NCI-H69 (cell line): Measurements from ENCODE around the gene JAM3.
"Not testable (repeated sequence)": the region's sequence is repeated elsewhere in the genome, so short reads cannot be mapped to it uniquely, and the experiment has no call there.

Source experiments
- DNase-seq: peaks from one replicate; lab custom pipeline; 2025; lab: John Stamatoyannopoulos, UW

Gene JAM3

DNA sequence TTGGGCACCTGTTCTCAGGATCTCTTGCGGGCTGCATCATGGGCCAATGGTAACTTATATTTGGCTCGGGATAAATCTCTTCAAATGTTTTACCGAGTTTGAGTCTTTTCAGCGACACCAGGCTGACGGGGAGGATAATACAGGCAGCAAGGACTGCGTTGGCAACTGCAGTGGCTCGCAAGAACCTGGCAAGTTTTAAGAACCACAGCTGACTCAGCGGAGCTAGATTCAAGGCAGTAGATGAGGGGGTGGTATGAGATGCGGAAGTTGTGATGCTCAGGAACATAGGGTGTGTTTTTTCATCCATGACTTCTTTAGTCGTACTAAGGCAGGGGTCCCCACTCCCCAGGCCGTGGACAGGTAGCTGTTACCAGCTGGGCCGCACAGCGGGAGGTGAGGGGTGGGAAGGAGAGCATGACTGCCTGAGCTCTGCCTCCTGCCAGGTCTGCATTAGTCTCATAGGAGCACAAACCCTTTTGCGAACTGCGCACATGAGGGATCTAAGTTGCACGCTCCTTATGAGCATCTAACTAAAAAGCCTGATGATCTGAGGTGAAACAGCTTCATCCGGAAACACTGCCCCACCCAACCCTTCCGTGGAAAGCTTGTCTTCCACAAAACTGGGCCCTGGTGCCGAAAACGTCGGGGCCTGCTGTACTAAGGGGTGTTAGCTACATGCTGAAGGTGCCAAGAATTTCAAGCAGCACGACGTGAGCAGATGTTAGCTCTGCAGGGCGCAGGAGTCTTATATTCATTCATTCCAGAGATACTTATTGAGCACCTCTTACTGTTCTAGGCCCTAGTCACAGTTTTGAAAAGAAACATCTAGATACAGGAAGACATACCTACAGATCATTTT, 6.4 kb upstream of the JAM3 start:
- peak; percentile 56 for DNase-seq

DNA sequence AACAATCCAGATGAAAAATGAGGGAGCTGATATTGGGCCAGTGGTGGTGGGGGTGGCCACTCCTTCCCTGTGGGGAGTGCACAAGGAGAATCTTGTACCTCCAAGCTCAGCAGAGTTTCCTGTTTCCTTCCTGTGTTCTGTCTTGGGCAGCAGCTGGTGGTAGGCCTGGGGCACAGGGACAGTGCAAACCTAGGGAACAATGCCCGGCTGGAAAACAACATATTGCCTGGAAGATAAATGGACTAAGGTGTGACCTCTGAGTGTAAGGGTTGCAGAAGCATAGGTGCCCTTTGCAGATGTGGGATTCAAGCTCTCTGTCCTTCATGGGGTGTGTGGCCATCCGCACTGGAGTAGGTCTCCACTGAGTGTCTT, 5.8 kb upstream of the JAM3 start:
- peak; percentile 76 for DNase-seq

DNA sequence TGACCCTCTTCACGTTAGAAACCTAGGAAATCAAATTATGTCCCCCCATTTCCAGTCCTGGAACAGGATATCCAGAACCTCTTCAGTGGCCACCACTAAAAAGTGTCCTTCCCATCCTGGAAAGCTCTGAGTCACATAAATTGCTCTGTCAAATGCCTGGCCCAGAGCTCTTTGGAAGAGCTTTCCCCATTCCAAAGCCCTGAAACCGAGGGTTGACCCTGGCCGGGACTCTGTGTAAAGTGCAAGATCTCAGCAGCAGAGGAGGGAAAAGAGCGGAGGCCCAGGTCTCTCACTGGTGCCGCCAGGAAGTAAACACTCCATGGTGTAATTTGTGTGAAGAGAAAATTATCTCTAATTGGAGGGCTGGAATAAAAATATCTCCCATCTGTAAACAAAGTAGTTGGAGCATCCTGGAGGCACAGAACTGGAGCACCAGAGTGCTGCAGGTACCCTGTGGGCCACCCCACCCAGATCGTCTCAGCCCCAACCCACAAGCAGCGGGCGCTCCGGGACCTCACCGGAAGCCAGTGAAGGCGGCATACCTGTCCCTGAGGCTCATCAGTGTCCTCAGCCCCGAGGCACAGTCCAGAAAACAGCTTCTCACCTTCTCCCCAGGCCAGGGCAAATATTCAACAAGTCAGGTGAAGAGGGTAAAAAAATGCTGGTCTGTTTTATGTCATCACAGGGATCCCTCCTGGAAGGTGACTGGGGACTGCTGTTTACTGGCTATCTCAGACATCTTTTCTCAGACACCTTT, 4.7 kb upstream of the JAM3 start:
- DNase-seq = peak; percentile 90

DNA sequence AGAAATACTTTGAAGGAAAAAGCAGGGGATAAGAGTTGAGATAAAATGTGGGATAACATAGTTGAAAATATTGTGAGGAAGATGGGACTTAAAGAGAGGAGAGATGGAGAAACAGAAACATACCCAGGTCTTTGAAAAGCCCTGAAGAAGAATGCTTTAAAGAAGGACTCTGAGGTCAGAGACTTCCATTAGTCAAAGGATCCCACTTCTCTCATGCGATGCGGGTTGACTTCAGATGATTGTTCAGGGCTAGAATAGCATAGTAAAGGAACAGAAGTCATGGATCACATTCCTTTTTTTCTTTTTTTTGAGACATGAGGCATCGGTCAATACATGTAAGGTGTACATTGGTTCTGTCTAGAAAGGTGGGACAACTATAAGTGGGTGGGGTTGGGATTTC, 3.5 kb upstream of the JAM3 start:
- DNase-seq = no peak

DNA sequence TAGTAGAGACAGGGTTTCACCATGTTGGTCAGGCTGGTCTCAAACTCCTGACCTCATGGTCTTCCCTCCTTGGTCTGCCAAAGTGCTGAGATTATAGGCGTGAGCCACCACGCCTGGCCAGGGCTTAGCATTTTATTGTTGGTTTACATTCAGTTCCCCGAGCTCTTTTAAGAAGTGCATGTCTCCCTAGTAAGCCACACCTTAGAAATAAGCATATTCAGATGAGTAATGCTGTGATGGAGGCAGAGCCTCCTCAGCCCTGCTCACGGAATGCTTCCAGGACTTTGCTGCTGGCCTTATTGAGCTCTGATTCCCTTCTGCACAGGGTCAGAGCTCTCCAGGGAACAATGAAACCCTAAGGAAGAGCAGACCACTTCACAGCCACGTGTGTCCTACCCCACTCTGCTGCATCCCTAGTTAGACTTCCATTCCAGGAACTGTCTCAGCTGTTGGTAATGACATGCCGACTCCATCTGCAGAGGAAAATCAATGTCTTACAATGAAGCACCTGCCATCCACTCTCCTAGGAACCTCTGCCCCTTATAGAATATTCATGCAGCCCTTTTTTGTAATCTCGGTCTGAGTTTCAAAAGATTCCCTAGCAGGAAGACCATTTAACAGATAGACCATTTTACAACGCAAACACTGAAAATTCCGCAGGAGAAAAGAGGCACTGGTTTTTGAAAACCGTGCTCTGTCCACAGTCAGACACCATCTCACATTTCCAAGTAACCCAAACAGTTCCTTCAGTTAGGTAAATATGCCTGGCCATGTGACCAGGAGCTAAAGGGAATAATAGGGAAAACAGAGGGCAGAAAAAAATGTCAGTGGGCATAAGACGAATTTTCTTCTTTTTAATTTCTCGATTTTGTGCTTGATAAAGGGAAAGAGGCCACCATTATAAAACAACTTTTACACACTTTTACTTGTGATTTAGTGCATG, 1.7 kb upstream of the JAM3 start:
- peak; percentile 6 for DNase-seq

DNA sequence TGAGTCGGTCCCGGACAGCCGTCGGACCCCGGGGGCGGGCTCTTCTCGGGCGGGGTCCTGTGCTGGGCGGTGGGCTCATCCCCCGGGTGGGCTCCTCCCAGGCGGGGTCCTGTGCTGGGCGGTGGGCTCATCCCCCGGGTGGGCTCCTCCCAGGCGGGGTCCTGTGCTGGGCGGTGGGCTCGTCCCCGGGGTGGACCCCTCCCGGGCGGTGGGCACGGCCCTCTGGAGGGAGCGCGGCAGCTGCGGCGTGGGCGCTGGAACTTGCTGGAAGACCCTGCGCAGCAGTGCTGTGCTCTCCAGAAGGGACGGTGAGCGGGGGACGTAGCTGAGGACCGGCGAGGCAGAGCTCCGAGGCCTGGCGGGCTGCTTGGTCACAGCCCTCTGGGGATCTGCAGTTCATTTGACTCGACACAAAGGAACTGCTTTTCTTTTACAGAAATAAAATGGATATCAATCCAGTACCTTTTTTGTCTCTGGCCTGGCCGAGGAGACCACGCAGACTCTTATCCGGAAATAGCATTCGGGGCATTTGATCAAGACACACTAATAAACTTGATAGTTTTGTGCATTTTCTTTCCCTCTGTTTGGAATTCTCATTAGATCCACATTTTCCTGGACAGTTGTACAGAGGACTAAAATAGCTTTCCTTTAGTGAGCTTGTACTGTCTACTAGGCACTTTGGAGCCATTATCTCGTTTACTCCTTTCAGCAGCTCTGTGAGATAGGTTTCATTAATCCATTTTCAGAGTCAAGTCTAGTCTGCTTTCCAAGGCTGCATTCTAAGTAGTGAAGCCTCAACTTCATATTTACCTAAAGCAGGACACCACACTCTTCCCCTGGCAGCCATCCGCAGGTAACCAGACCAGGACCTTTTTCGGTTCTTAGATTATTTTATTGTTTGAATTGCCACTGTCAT, 812 bp downstream of the JAM3 start:
- DNase-seq = peak; percentile 54

DNA sequence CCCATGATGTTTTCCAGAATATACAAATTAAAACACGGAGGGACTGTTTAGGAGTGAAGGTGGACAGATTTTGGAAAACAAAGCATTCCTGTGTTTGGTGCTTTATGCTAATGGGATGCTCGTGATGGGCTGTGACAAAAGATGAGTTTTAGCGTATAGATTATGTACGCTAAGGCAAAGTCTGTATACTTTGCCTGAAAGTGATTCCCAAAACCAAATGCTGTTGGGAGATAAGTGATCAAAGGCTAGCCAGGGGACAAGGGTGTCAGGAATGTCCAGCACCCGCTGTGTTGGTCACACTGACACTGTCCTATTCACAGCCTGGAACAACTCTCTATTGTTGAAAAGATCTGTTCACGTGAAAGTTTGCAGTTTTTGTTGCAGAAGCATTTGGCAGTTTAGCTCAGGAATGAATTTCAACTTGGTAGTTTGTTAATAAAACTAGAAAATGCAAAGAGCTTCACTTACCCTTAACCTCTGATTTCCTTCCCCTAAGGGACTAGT, 1.5 kb downstream of the JAM3 start:
- no peak for DNase-seq

DNA sequence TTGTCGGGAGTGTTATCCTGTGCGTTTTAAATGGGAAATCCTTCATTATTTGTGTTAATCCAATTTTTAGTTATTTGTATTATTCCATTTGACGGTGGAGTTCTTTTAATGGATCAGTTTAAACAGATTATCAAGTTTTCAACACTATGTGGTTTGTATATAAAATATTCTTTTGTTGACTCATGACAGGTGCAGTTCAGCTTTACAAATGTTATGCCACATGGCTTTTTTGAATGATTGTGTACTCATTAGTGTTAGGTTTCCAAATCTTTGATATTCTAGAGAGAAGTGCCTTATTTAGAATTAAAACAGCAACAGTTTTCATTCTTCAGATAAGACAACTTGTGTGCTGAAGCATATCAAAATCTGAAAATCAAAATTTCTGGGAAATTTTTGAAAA, 2.4 kb downstream of the JAM3 start:
- DNase-seq = peak; percentile 28

DNA sequence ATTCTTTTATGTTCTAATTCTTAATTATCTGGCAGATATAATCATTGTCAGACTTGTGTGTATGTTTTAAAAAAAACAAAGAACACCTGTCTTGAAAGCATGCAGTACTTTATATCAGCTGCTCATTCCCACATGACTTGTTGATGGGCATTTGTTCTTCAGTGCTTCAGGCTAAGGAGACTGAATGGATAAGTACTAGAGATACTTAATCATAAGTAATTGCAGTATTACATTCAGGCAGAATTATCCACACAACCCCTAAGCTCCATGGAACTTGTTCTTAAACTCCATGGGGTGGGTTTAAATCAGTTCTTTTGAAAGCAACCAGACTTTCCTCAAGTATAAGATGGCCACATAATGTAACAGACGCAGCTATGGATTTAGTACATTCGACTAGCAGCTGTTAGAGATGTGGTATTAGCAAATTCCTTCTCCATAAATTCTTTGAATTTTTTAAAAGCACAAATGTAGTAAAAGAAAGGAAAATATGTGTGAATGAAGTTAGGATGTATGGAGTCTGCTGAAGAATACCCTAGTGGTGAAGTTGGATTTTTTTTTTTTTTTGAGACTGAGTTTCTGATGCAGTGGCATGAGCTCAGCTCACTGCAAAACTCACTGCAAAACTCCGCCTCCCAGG, 3.0 kb downstream of the JAM3 start:
- DNase-seq = peak; percentile 64

DNA sequence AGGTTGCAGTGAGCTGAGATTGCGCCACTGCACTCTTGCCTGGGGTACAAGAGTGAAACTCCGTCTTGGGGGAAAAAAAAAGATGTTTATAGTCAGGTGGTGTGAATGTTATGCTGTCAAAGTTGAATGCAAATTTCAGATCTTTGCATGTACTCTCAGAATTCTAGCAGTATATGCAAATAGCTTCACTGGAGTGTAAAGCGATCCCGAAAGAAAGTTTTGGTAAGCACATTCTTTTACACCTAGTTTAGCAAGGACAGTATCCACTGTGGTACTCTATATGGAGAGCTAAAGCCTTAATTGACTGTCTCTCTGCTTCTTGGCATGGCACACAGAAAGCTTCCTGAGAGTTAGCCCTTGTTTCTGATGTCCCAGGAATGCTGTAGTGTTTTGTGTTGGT, 4.0 kb downstream of the JAM3 start:
- DNase-seq = no peak

DNA sequence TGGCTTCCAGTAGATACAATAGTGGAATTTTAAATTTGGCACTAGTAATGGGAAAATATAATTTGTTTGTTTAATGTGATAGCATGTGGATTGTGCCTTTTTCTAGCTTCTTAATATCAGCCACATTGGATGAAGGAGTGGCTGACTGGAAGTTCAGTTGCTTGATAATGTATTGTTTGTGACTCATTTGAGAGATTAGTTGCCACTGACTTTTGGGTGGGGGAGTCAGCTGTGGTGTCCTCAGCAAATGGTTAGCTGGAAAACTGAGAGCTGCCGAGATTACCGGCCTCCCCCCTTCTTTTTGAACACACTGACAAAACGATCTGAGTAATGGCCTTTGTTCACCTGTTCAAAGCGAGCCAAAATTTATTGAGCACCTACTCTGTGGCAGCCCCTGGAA, 5.5 kb downstream of the JAM3 start:
- DNase-seq = no peak

DNA sequence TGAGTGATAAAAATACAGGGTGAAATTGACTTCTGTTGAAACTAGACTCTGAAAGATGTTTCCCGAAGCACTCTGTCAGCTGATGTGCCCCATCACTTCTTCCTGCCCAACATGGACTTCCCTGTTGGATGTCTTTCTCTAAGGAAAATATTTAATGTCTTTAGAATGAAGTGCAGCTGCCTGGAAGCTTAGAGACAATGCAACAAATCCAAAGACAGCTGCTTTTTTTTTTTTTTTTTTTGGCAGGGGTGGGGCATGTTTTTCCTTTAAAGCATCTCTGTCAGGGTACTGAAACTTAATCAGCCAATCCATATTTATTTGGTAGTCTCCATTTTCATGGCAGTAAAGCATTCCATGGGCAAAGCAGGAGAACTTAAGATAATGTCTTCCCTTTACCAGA, 5.9 kb downstream of the JAM3 start:
- DNase-seq = no peak

DNA sequence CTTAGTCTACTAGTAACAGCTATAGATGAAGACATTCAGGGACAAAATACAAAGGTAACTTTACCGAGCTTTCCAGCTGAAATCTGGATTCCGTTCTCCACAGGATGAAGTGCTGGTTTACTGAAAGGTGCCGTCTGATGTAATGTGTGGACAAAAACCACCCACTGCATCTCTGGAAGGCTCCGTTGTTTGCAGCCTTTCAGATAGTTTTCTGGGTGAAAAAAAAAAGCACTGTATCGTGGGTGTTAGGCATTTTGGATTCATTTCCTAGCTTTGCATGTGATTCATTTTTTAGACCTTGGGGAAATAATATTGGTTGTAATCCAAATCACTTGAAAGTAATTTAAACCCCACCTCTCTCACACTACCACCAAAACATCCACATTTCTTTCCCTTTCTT, 10.4 kb downstream of the JAM3 start:
- DNase-seq = no peak

DNA sequence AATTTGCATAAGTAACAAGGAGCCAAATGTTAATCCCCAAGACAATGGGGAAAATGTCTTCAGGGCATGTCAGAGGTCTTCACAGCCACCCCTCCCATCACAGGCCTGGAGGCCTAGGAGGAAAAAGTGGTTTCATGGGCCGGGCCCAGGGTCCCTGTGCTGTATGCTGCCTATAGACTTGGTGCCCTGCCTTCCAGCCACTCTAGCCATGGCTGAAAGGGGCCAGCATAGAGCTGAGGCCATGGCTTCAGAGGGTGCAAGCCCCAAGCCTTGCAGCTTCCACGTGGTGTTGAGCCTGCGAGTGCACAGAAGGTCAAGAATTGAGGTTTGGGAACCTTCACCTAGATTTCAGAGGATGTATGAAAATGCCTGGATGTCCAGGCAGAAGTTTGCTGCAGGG, 12.4 kb downstream of the JAM3 start:
- DNase-seq = not testable (repeated sequence)

DNA sequence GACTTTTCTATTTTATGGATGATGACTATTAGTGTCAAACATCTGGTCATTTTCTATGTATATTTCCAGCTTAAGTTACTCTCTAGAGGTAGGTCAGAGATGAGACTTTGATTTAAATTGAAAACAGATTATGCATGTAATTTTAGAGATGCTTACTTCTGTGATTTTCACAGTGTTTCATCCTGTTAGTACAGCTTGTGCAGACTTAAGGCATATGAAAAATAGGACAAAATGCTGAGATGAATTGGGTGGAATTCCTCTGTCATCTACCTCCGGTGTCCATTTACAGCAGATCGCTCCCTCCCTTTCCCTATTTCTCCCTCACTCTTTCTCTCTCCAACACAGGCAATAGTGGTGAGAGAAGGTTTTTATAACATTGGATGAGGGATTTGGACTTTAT, 14.1 kb downstream of the JAM3 start:
- DNase-seq = no peak

DNA sequence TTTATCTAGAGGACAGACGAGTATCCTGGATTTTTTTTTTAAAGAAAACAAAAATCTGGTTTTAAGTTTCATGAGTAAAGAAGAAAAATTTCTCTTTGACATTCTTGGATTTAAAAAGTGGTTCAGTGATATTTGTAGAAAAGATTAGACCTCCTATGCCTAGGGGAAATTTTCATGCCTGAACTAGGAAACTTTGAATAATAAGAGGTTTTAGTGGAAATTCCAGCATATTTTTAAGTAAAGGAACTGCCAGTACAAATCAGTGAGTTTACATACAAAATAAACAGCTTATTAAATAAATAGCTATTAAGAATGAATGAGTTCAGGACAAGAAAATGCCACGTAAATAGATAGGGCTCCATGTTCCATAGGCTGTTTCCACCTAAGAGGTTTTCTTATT, 17.5 kb downstream of the JAM3 start:
- no peak for DNase-seq

DNA sequence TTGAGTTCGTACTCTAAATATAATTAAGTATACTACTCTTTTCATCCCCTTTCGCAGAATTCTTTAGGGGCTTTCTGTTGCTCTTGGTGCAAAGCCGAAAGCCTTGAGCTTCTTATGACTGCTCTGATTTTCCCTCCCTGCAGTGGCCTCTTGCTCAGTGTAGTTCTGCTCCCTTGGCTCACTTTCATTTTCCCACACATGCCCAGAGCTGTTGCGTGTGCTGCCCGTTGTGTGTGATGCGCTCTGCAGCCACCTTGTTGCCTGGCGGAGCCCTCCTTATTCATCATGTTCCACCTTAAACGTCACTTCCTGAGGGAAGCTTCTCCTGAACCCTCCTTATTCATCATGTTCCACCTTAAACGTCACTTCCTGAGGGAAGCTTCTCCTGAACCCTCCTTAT, 23.1 kb downstream of the JAM3 start:
- not testable (repeated sequence) for DNase-seq

DNA sequence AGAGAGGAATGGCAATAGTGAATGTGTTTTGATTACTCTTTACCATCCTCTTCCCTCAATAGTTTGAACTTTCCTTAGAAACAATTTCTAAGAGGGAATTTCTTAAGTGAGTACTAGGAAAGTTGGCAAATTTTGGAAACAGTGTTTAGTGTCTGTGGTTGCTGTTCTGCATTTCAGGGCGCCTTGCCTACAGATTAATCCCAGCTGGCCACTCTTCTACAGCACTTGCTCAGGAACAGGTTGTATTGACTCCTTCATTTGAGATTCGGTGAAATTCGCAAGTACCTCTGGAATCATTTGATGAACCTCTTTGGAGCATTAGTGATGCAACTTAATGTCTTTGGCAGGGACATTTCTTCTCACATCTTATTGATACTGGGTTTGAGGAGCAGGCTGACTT, 28.3 kb downstream of the JAM3 start:
- no peak for DNase-seq

DNA sequence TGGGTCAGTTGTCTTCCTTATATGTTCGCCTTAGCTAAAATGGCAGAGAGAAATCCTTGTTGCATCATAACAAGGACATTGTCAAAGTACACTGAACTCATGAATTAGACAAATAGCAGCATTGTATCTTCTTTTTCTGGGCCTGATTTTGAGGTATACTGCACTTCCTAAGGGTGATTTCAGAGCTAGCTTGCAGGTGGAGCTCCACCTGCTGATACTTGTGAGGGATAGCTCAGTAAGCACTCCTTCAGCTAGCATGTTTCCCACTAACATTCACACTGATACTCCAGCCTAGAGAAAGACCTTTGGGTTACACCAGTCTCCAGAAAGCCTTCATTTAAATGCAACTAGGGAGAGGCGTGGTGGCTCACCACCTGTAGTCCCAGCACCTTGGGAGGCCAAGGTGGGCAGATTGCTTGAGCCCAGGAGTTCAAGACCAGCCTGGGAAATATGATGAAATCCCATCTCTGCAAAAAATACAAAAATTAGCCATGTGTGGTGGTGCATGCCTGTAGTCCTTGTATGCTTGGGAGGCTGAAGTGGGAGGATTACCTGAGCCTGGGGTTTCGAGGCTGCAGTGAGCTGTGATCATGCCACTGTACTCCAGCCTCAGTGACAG, 29.8 kb downstream of the JAM3 start:
- peak; percentile 53 for DNase-seq

DNA sequence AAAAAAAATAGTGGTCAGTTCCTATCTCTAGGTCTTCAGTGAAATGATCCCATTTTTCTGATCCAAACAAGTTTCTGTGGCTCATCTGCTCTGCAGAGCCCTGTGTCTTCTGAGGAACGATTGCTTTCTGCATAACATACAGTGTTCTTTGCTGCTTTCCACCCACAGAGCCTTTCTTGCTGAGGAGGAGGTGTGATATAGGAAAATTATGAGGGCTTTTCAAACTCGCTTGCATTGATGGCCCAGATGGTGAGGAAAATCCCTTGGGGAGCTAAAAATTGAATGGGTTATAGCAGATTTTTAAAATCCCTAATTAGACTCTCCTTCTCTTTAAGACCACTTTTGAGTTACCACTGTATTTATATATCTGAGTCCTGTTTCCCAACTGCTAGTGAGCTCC, 31.3 kb downstream of the JAM3 start:
- peak; percentile 3 for DNase-seq
